Esophagus squamous epithelium (tissue), 4 donors: Measurements from ENCODE around the gene NDUFB11.

Source experiments
- CTCF ChIP-seq, 6 experiments: fragments of 450-650 bp in 4 of 6; fragments of 200-600 bp in 2 of 6; sonication (generic) in 2 of 6; IDR thresholded peaks; one replicate each; pipeline ENCODE4 v1.5.1; 2016 to 2019; ENCODE audit warnings: antibody characterized with exemption in 6 of 6, mild to moderate bottlenecking in 4 of 6, moderate library complexity in 4 of 6
- POLR2A ChIP-seq, 4 donors: fragments of 450-650 bp; IDR thresholded peaks; one replicate each; pipeline ENCODE4 v1.6.1; 2017; ENCODE audit warnings: antibody characterized with exemption in 4 of 4, mild to moderate bottlenecking in 4 of 4, moderate library complexity in 3 of 4

GRCh38 chrX:47133493-47133892 is 11.0 kb downstream of the NDUFB11 start:
- TF ChIP-seq CTCF (IDR thresholded peaks at IDR 0.05) (no peak), POLR2A (IDR thresholded peaks at IDR 0.05) (no peak)
